ENCODE results near the gene MARCHF7. TPM values are rescaled to one million over a fixed set of nuclear protein-coding genes. Genes with fewer than 3 reads are reported as not detected.
A peak's percentile ranks its signal among the peaks of the same experiment; 100 is the strongest.

Gene MARCHF7
- total and polyA plus RNA-seq, 2 of the 13 experiments (the other 11 are each of a cell fraction or from before 2014, with no cell fraction given): 32.8 to 88.5 TPM

DNA sequence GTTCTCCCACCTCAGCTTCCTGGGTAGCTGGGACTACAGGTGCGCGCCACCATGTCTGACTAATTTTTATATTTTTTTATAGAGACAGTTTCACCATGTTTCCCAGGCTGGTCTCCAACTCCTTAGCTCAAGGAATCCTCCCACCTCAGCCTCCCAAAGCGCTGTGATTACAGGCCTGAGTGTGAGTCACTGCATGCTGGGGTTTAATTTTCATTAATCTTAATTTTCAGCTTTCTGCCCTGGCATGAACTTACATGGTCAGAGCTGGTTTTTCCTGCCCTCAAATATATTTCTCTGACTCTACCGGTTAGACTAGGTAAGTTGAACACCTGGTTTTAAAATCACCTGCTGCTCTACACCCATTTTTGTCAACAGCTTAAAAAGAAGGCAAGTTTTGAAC lies 3.1 kb downstream of the MARCHF7 start:
- POLR2A ChIA-PET: interaction anchor here (1.0 to 1.3 kb wide), 3 partner anchors 10 to 100 kb away, joined by 3 to 4 read pairs (median 3); partner anchors contain the start of gene BAZ2B
- no peak overlapping the region for H3K9ac ChIP-seq (ENCODE audit: insufficient read depth, low read depth, low read length)
- H3K27ac ChIP-seq (ENCODE audit: extremely low read length, insufficient read depth, low read length): no peak overlapping the region
- H3K9me3 ChIP-seq (ENCODE audit: low read length): no peaks in the 10 kb centered on the region
- no peak for DNase-seq (ENCODE audit: low spot score)
- H3K4me2 ChIP-seq (ENCODE audit: low read depth, low read length): peak overlapping the region; percentile 80
- H3K27me3 ChIP-seq (ENCODE audit: control insufficient read depth in 1 of 2, insufficient read depth in 2 of 2, low read length in 2 of 2): no peaks in the 10 kb centered on the region; a peak in 1 of 5 replicates
- peaks cover 73% of the 10 kb centered on the region for H4K20me1 ChIP-seq (ENCODE audit: insufficient read depth, low read length)
- peaks cover 11 to 41% of the 10 kb centered on the region in 2 experiments for H3K36me3 ChIP-seq (replicated peaks in 1 of 2; ENCODE audit: control insufficient read depth in 1 of 2, insufficient read depth in 2 of 2, low read length in 2 of 2)
- no peak for TF ChIP-seq HMGXB3 (CRISPR knock-in tag; IDR thresholded peaks at IDR 0.05; ENCODE audit: borderline replicate concordance)
- TF ChIP-seq RNF2 (conservative IDR thresholded peaks at IDR 0.05; ENCODE audit: low read depth): no peak
- no peak for TF ChIP-seq GTF2F1 (IDR thresholded peaks at IDR 0.05; ENCODE audit: low read length)
- TF ChIP-seq ZNF484 (CRISPR knock-in tag; IDR thresholded peaks at IDR 0.05; ENCODE audit: borderline replicate concordance, low read depth): no peak
- no peak for TF ChIP-seq NCOA5 (CRISPR knock-in tag; IDR thresholded peaks at IDR 0.05)
- no peak for TF ChIP-seq HHEX (CRISPR knock-in tag; IDR thresholded peaks at IDR 0.05)
- TF ChIP-seq DMAP1 (CRISPR knock-in tag; IDR thresholded peaks at IDR 0.05): no peak
- peak; percentile 58; the same call in 1 of the 2 replicates for TF ChIP-seq ZNF770 (CRISPR knock-in tag; IDR thresholded peaks at IDR 0.05)
- no peak for TF ChIP-seq PPARG (CRISPR knock-in tag; conservative IDR thresholded peaks at IDR 0.05)
- H2AFZ ChIP-seq (ENCODE audit: low read length): no peak overlapping the region
- ATAC-seq: no peak
- intact Hi-C loops (cut with micrococcal nuclease; ENCODE audit: unreplicated experiment) (loop anchor here (10.0 kb wide), 1 partner anchor 331 kb away; no protein-coding TSS in a partner anchor), in situ Hi-C loops (cut with HindIII; ENCODE audit: extremely low pct_ligation_motif_present, low pct_unique_long_range_greater_than_20kb) (no loop called here)
- WGBS (ENCODE audit: low lambda C conversion rate): 98% methylated on average over 4 of the region's 4 CpGs
- no TSS peak for BruUV-seq (replicated peaks)
- H3K4me1 ChIP-seq (ENCODE audit: insufficient read depth, low read length): peaks cover 40% of the 10 kb centered on the region
- no peak overlapping the region for H3K4me3 ChIP-seq (replicated peaks in 1 of 3; ENCODE audit: insufficient read depth in 1 of 3, low read depth in 2 of 3, low read length in 3 of 3)
- H3K79me2 ChIP-seq (ENCODE audit: insufficient read depth, low read length): peaks cover 81% of the 10 kb centered on the region
- FAIRE-seq: no peak
- CTCF ChIA-PET (ENCODE audit: low intra/inter-chr PET ratio, low total read pairs): no interaction called here
